Activated CD8-positive, alpha-beta memory T cell treated with anti-CD3 and anti-CD28 coated beads for 4 hours (primary cell): ENCODE data around the gene ENOX1.

Experiments
- DNase-seq, 2 donors: peaks; one replicate each; pipeline ENCODE4 v3.0.0-alpha.2; 2020; ENCODE audit warnings: low read depth in 2 of 2

ENOX1 gene

GRCh38 chr13:43785650-43786471 lies 911 bp downstream of the ENOX1 start:
- DNase-seq, result no peak

DNA sequence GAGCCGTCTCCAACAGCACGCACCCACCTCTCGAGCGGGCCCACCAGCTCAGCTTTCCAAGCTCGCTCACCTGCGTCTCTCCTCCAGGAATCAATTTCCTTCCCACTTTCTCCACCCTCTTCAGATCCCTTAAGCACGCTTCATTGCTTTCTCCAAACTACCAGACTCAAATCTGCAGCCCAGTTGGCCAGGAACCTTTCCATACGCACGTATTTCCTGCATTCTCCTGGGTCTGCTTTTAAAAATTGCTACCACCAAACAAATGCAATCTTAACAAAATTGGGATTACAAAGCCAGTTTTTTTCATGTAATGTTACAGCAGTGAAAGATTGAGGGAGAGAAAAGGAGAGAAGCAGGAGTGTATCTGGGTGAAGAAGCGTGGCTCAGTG lies 1.5 kb downstream of the ENOX1 start:
- DNase-seq, result no peak

- DNase-seq, result no peak
Measured at GRCh38 chr13:43784496-43784895, 2.3 kb downstream of the ENOX1 start.

DNA sequence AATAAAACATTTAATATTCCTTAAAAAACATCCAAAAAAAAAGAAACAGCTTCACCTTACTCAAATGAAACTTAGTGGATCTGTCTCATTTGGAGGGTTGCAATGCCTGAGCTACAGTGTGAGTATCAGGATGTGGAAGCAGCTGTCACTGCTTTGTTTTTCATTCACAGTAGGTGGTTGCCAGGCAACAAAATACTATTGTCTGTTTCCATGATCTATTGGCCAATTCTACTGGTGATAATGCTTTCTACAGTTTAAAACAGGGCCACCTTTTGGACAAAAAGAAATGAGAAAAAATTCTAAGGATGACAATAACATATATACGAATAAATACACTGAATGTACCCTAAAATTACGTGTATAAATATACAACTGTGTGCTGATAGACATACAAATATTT lies 3.0 kb downstream of the ENOX1 start:
- DNase-seq, result no peak

- no peak for DNase-seq
Measured at GRCh38 chr13:43782686-43783085, 4.1 kb downstream of the ENOX1 start.

DNA sequence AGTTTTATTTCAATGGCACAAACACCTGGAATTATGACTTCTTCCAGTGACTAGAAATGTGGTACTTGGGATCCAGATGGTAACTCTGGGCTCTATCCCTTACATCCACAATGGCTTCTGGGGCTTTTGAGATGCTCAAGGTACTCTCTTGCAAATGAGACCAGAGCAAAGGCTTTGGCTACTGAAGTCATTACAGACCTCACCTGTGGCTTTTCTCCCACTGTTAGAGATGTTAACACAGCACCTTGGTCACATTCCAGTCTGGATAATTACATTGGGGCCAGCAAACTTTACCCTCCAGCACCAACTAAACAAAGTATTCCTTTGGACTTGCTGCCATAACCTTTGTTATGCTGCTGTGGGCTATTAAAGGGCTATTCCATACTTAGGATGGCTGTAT lies 6.1 kb downstream of the ENOX1 start:
- no peak for DNase-seq

GRCh38 chr13:43776501-43777079 lies 10.2 kb downstream of the ENOX1 start:
- DNase-seq, result no peak

DNA sequence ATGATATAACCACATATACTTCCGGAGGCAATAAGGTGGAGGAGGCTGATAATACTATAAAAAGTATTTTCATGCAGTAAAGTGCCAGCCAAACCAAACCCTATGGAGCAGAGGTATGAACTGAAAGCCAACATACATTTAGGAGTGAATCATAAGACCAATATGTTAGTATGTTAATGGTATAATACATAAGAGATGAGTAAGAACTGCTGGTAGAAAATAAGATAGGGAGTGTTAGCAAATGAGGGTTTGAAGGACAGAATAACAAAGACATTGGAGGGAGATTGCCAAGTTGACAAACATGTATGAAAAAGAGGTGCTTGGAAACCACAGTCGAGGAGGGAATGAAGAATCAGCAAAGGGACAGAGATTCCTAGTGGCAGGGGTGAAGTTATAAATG lies 10.8 kb downstream of the ENOX1 start:
- DNase-seq, result no peak

- DNase-seq, result no peak
Measured at GRCh38 chr13:43773602-43774001, 13.2 kb downstream of the ENOX1 start.

DNA sequence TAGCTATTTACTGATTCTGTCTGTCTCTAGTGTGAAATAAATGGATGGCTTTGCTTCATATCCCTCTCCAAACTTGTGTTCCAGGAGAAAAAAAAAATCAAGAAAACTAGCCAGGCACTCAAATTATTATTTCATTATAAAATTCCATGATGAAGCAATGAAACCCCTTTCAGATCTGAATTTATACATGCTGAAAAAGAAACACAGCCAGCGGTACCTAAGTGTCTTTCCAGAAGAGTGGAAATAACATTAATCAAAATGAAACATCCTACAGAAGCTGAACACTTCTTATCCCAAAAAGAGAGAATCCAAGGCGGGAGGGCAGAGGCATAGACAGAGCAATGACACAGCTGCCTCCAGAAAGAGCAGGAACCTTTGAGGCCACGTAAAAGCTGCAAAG lies 15.9 kb downstream of the ENOX1 start:
- no peak for DNase-seq

DNA sequence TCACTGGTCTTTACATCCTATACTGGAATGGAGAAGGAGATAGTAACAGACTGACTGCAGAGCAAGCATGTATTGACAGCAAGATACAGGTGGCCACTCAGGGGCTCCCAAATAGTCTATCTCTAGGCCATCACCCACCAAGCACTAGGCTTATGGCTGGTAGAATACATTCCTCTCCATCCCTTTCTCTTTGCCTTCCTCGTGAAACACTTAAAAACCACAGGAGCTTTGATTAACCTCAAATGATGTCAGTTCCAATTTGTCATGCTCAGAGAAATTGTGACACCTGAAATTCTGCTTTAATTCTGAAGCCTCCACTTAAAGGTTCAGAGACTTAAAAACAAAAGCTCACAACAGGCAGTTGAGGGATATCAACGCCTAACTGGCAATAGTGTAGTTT lies 17.2 kb downstream of the ENOX1 start:
- no peak for DNase-seq

DNA sequence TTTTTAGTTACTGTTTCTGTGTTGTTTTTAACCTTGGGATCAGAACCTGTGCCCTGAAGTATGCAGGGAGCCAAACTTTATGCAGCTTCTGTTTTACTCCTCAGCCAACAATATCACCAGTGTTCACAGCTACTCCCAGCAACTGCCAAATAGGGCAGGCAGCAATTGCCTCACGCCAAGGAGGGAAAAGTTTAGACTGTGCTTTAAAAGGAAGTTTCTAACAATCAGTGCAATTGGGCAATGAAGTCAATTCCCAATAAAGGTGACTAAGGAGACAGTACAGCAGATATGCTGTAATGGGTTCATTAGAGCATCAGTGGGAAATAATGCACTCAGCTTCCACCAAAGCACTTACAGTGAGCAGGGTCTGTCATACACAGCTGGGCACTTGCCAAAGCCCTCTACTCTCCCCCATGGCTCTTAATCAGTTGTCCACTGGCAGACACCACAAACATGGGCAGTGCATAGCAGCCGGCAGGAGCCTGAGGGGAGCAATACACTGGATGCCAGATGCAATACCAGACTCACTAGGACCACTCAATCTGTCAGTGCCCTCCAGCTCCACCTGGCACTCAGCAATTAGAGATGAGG lies 19.3 kb downstream of the ENOX1 start:
- no peak for DNase-seq

DNA sequence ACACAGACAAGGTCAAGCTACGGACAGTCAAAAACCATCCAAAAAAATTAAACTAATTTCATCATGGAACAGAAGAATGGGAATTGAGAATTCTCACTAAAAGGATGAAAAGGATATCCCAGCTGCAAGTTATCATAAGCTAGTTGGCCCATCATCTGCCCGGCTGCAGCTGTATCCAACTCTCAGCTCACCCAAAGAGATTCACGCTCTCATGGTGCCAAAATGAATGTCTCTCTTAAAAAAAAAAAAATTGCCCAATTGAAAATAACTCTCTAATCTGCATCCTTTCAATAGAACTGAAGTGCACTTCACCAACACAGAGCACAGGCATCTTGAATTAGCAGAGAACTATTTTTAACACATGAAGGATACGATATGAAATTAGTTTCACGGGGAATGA lies 20.0 kb downstream of the ENOX1 start:
- DNase-seq, result no peak

DNA sequence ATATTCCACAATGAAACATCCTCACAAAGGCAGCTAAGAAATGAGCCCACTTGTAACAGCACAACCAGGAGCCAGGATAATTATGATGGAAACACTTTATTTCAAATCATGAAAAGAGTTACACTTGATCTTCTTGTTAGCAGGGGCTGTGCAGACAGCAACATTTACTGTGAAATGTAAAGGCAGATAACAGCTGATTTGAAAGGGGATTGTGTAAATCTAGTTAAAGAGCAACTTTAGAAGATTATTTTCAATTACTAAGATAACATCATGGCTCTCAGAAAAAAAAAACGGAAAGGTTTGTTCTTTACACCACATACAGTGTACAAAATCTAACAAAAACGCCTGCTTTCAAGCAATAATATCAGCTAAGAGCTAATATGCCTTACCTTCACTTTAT lies 22.4 kb downstream of the ENOX1 start:
- no peak for DNase-seq

- DNase-seq, result no peak
Measured at GRCh38 chr13:43763143-43763759, 23.5 kb downstream of the ENOX1 start.

GRCh38 chr13:43761616-43762315 lies 25.0 kb downstream of the ENOX1 start:
- no peak for DNase-seq

GRCh38 chr13:43760257-43760656 lies 26.5 kb downstream of the ENOX1 start:
- no peak for DNase-seq

GRCh38 chr13:43758834-43759233 lies 27.9 kb downstream of the ENOX1 start:
- no peak for DNase-seq

DNA sequence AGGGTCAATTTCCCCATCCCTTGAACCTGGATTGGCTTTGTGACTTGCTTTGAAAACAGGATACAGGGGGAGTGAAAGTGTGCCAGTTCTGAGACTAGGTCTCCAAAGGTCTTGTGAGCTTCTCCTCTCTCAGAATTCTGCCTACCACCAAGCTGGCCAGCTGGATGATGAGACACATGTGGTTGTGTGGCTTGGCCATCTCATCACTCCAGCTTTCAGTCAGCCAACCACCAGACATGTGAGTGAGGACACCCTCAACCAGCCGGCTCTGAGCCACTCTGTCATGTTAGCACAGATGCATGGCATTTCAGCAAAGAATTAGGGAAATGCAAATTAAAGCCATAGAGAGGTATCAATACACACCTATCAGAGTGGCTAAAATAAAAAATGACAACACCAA lies 29.5 kb downstream of the ENOX1 start:
- DNase-seq, result no peak

GRCh38 chr13:43755844-43756243 lies 30.9 kb downstream of the ENOX1 start:
- no peak for DNase-seq

DNA sequence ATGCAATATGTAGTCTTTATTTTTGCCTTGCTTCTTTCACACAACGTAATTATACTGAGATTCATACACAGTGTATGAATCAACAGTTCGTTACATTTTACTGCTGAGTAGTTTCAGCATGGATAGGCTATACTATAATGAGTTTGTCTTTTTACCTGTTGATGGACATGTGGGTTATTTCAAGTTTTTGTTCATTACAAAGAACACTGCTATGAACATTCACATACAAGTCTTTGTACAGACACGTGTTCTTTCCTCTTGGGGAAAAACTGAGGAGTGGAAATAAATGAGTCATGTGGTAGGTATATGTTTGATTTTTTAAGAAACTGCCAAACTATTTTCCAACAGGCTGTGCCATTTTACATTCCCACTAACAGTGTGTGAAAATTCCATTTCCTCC lies 35.1 kb downstream of the ENOX1 start:
- no peak for DNase-seq

- DNase-seq, result no peak
Measured at GRCh38 chr13:43749503-43749902, 37.3 kb downstream of the ENOX1 start.
